Hepatocyte (in vitro differentiated cells): ENCODE results near the gene CNTNAP2.

Experiments used
- EZH2phosphoT487 ChIP-seq: fragments of 200-600 bp; sonication (generic); IDR thresholded peaks from one replicate; pipeline ENCODE4 v1.6.1; 2018; ENCODE audit warnings: antibody characterized with exemption, mild to moderate bottlenecking, low read depth, moderate library complexity; ENCODE audit not compliant: unreplicated experiment, severe bottlenecking
- TF ChIP-seq, protein P1 (sequence below): fragments of 200-600 bp; sonication (generic); IDR thresholded peaks from 2 replicates; pipeline ENCODE4 v1.5.1; 2016; ENCODE audit warnings: antibody characterized with exemption, mild to moderate bottlenecking; ENCODE audit not compliant: poor library complexity

DNA sequence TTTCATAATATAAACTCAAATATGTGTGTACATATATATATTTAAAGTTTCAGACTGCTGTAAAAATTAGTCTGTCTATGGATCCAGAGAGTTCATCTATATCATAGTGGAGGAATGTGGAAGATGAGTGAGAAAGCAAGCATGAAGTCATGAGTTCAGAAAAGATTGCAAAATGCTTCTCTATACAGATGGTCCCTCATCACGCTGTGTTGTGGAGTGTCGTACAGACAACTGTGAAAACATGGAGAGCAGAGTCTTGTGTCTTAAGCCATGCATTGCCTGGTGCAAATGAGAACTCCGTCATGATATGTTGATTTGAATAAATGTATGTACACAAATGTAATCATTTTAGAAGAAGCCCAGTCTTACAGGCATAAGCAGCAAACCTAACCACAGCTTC lies 316.9 kb downstream of the CNTNAP2 start:
- no peak for TF ChIP-seq EZH2phosphoT487
- TF ChIP-seq, protein P1, sequence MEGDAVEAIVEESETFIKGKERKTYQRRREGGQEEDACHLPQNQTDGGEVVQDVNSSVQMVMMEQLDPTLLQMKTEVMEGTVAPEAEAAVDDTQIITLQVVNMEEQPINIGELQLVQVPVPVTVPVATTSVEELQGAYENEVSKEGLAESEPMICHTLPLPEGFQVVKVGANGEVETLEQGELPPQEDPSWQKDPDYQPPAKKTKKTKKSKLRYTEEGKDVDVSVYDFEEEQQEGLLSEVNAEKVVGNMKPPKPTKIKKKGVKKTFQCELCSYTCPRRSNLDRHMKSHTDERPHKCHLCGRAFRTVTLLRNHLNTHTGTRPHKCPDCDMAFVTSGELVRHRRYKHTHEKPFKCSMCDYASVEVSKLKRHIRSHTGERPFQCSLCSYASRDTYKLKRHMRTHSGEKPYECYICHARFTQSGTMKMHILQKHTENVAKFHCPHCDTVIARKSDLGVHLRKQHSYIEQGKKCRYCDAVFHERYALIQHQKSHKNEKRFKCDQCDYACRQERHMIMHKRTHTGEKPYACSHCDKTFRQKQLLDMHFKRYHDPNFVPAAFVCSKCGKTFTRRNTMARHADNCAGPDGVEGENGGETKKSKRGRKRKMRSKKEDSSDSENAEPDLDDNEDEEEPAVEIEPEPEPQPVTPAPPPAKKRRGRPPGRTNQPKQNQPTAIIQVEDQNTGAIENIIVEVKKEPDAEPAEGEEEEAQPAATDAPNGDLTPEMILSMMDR, result no peak
